Heart right ventricle (tissue), 16 donors: ENCODE results near the gene YWHAQ. TPM values are rescaled to one million over a fixed set of nuclear protein-coding genes. Genes with fewer than 3 reads are reported as not detected.

Experiments used
- ATAC-seq, 8 donors: fragments of 200-7000 bp; cut with Tn5 transposase; one replicate each; pipeline ENCODE4 v1.9.1; 2020; ENCODE audit warnings: mild to moderate bottlenecking in 8 of 8, moderate library complexity in 8 of 8, moderate number of reproducible peaks in 1 of 8
- DNase-seq, 2 donors: peaks; one replicate each; pipeline ENCODE4 v3.0.0-alpha.2; 2020
- H3K27ac ChIP-seq, 10 donors: fragments of 200-600 bp; sonication (generic) in 2 of 10; one replicate each; pipeline versions ENCODE4 v1.5.0 to v1.8.0; 2020 to 2022; ENCODE audit warnings: mild to moderate bottlenecking in 3 of 10
- H3K27me3 ChIP-seq, 7 donors: fragments of 200-600 bp; one replicate each; pipeline ENCODE4 v1.8.0; 2021 to 2022; ENCODE audit warnings: mild to moderate bottlenecking in 2 of 7
- H3K36me3 ChIP-seq, 9 donors: fragments of 200-600 bp; sonication (generic) in 1 of 9; one replicate each; pipeline versions ENCODE4 v1.5.0 to v1.8.0; 2020 to 2022; ENCODE audit warnings: mild to moderate bottlenecking in 2 of 9
- H3K4me1 ChIP-seq, 9 donors: fragments of 200-600 bp; sonication (generic) in 1 of 9; one replicate each; pipeline versions ENCODE4 v1.5.0 to v1.8.0; 2020 to 2022; ENCODE audit warnings: mild to moderate bottlenecking in 4 of 9
- H3K4me3 ChIP-seq, 10 donors: fragments of 200-600 bp; sonication (generic) in 2 of 10; one replicate each; pipeline versions ENCODE4 v1.5.0 to v1.8.0; 2020 to 2022; ENCODE audit warnings: mild to moderate bottlenecking in 7 of 10, moderate library complexity in 2 of 10
- H3K9me3 ChIP-seq, 11 donors: fragments of 200-600 bp in 10 of 11; sonication (generic) in 2 of 11; one replicate each; pipeline versions ENCODE4 v1.5.0 to v1.8.0; 2013 to 2022; ENCODE audit warnings: mild to moderate bottlenecking in 2 of 11, control low read depth in 1 of 11, moderate library complexity in 1 of 11
- WGBS, 2 donors: extraction: QIAGEN DNeasy Blood & Tissue Kit; methylation state at CpG; one replicate each; pipeline ENCODE4 v1.1.7; 2013; ENCODE audit warnings: inconsistent platforms in 1 of 2; 5-methylcytosine and 5-hydroxymethylcytosine counted together
- intact Hi-C, 10 donors: fragments of 100-400 bp; cut with DNase I; formaldehyde crosslinking; loops; one replicate each; pipeline versions ENCODE4 v1.11.1 to v1.14.2; 2022
- polyA plus RNA-seq, 2 donors: library from polyadenylated mRNA; stranded (reverse); fragments of 200-250 nt; gene quantifications; one replicate each; pipeline ENCODE4 v1.2.3, GENCODE V29; 2013
- total RNA-seq, 10 donors: library from RNA; stranded (reverse); fragmentation: NEBNext Ultra II Directional in 3 of 10; extraction: Animal tissue kit (Norgen Biotek cat#: 25700) in 3 of 10; gene quantifications; one replicate each; pipeline versions ENCODE4 v1.2.1 to v1.2.4, GENCODE V29; 2021 to 2023
- TF ChIP-seq, protein P1 (sequence below), 9 donors: fragments of 200-600 bp; sonication (generic) in 2 of 9; IDR thresholded peaks; one replicate each; pipeline versions ENCODE4 v1.5.0 to v1.8.0; 2021 to 2022; ENCODE audit warnings: antibody characterized with exemption in 9 of 9, mild to moderate bottlenecking in 5 of 9, moderate library complexity in 1 of 9
- donor health status: Arrhythmogenic right ventricular cardiomyopathy.
- donor health status: ischemic (EF 13 %, LVEDD 7.1; RV severe dilation, severe dysfunction).
- donor health status: healthy with polysubstance abuse.
- donor health status: DM: no; HTN: yes; CAD: no.
- donor health status: DM: no; HTN: no; CAD: no.
- donor health status: ischemic (EF 25% LVEDD 6.9; RV normal size, moderate dysfunction).
- donor health status: ischemic (EF 25% LVEDD 5.7; RV mildly dilated, moderate dysfunction).
- donor health status: healthy.
- donor health status: DM: yes; HTN: yes; CAD: no.
- donor health status: Ischemic cardiomyopathy.
- donor health status: ischemic (EF 35%, LVEDD 5.7; RV mildly dilated, moderate dysfunction).
- donor health status: nonischemic (EF 11% LVEDD 7.7; RV severe dilation, severe dysfunction).
- donor health status: DM: yes; HTN: yes; CAD: no.
- donor health status: PGD.
- donor health status: ischemic (EF 29% LVEDD 5.4; RV normal size, mild dysfunction).
- donor health status: nonischemic (EF 23%, LVEDD 6.1; RV moderate dilation, normal function).

Gene YWHAQ
- total and polyA plus RNA-seq, 12 donors = 62.0 to 303 (median 199) TPM

DNA sequence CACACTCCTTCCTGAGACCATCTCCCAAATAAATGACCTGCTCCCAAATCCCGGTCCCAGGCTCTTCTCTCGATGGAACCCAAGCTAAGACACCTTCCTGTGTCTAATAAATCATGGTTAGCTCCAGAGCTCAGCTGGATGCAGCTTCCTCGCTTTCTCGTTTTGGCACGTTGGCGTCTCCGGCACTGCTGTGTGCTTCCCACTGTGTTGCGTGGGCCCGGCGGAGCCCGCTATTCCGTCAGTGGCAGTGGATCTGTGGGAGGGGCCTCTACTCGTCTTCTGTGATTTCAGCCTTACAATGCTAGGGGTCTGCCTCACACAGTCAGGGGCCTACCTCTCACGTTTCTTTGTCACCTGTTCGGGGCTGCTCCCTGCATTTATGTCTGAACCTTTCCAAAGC, 29.4 kb upstream of the YWHAQ start:
- ATAC-seq (no peak), DNase-seq (no peak)
- no peak overlapping the region for H3K4me3 ChIP-seq
- no peak overlapping the region for H3K27ac ChIP-seq
- TF ChIP-seq, protein P1, sequence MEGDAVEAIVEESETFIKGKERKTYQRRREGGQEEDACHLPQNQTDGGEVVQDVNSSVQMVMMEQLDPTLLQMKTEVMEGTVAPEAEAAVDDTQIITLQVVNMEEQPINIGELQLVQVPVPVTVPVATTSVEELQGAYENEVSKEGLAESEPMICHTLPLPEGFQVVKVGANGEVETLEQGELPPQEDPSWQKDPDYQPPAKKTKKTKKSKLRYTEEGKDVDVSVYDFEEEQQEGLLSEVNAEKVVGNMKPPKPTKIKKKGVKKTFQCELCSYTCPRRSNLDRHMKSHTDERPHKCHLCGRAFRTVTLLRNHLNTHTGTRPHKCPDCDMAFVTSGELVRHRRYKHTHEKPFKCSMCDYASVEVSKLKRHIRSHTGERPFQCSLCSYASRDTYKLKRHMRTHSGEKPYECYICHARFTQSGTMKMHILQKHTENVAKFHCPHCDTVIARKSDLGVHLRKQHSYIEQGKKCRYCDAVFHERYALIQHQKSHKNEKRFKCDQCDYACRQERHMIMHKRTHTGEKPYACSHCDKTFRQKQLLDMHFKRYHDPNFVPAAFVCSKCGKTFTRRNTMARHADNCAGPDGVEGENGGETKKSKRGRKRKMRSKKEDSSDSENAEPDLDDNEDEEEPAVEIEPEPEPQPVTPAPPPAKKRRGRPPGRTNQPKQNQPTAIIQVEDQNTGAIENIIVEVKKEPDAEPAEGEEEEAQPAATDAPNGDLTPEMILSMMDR (IDR thresholded peaks at IDR 0.05) = no peak
- H3K27me3 ChIP-seq = no peaks in the 10 kb centered on the region
- peaks cover 0 to 11% (median 0%) of the 10 kb centered on the region in 9 donors for H3K4me1 ChIP-seq
- no peaks in the 10 kb centered on the region for H3K36me3 ChIP-seq
- 89 to 90% methylated on average over 15 of the region's 15 CpGs for whole genome bisulfite sequencing, 2 donors
- H3K9me3 ChIP-seq = no peaks in the 10 kb centered on the region
- intact Hi-C loops = no loop called here

- H3K4me1 ChIP-seq = peaks cover 0 to 14% (median 0%) of the 10 kb centered on the region in 9 donors
- no peaks in the 10 kb centered on the region for H3K36me3 ChIP-seq
- no peaks in the 10 kb centered on the region for H3K9me3 ChIP-seq
- H3K4me3 ChIP-seq = no peak overlapping the region
- DNase-seq = no peak
- no peak overlapping the region for H3K27ac ChIP-seq
- H3K27me3 ChIP-seq = no peaks in the 10 kb centered on the region
- 84 to 90% methylated on average over 9 of the region's 9 CpGs for WGBS, 2 donors
- intact Hi-C loops = loop anchor here in 1 of 10 donors (10.0 kb wide), 1 partner anchor 76 kb away; no protein-coding TSS in a partner anchor
- ATAC-seq = no peak
- TF ChIP-seq, protein P1 (IDR thresholded peaks at IDR 0.05) = no peak
These were observed 28.2 kb upstream of the YWHAQ start for GRCh38 chr2:9658972-9659371.

- intact Hi-C loops = loop anchor here in 1 of 10 donors (10.0 kb wide), 1 partner anchor 77 kb away; no protein-coding TSS in a partner anchor
- Histone ChIP-seq H3K4me1 (peaks cover 0 to 14% (median 0%) of the 10 kb centered on the region in 9 donors), H3K9me3 (no peaks in the 10 kb centered on the region), H3K36me3 (no peaks in the 10 kb centered on the region), H3K27ac (no peak overlapping the region), H3K27me3 (no peaks in the 10 kb centered on the region), H3K4me3 (no peak overlapping the region)
- ATAC-seq (no peak), DNase-seq (no peak)
- 82 to 87% methylated on average over 6 of the region's 6 CpGs for WGBS, 2 donors
- TF ChIP-seq, protein P1 (IDR thresholded peaks at IDR 0.05) = no peak
These were observed 26.9 kb upstream of the YWHAQ start for GRCh38 chr2:9657731-9658130.

DNA sequence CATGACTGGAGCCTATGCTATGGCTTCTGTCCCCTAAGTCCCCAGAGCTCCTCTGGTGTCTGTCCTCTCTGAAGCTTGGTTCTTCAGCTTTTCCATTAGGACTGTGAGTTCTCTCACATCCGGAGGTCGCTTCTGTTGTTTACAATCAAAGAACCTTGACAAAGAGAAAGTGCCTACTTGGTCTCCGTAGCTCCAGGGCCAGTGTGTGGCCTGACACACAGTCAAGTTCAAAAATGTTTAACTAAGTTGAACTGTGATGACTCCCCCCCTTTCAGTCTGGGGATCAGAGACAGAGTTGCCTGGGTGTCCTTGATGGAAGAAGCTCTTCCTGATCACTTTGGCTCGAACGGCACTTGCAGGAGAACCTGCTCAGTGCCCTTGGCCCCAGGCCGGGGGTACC, 26.3 kb upstream of the YWHAQ start:
- Histone ChIP-seq H3K36me3 (no peaks in the 10 kb centered on the region), H3K9me3 (no peaks in the 10 kb centered on the region), H3K4me3 (no peak overlapping the region), H3K27ac (no peak overlapping the region), H3K4me1 (peaks cover 0 to 14% (median 0%) of the 10 kb centered on the region in 9 donors), H3K27me3 (no peaks in the 10 kb centered on the region)
- intact Hi-C loops = loop anchor here in 1 of 10 donors (10.0 kb wide), 1 partner anchor 78 kb away; no protein-coding TSS in a partner anchor
- no peak for DNase-seq
- 83% methylated on average over 6 of the region's 6 CpGs for WGBS, 2 donors
- ATAC-seq = no peak
- TF ChIP-seq, protein P1 (IDR thresholded peaks at IDR 0.05) = no peak
